LNCaP clone FGC (cell line): ENCODE data around the gene POLR1B.

Source experiments
- DNase-seq: peaks from one replicate; pipeline ENCODE4 v3.0.0-alpha.2; 2011; ENCODE audit warnings: low read depth
- H3K4me3 ChIP-seq: 2 replicates; pipeline ENCODE4 v1.5.1; 2011; ENCODE audit warnings: mild to moderate bottlenecking, low read depth, low read length, control low read depth
- TF ChIP-seq, protein P1 (sequence below): IDR thresholded peaks from 2 replicates; pipeline ENCODE4 v1.5.1; 2012; ENCODE audit warnings: mild to moderate bottlenecking; ENCODE audit not compliant: control insufficient read depth, insufficient read depth; ENCODE audit errors: extremely low read depth

Gene POLR1B

DNA sequence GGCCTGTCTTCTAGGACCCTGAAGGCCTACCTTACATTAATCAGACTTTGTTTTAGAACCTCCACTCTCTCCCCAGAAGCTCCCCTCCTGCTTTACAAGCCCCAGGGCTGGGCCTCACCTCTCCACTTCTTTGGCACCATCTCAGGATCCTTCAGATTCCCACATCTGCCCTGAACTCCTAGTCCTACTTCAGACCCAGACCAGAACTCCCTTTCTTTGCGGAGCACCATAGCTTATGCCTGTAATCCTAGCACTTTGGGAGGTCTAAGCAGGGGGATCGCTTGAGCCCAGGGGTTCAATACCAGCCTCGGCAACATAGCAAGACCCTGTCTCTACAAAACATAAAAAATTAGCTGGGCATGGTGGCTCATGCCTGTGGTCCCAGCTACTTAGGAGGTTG lies 43.1 kb downstream of the POLR1B start:
- peak overlapping the region; percentile 82 for H3K4me3 ChIP-seq
- TF ChIP-seq, protein P1, sequence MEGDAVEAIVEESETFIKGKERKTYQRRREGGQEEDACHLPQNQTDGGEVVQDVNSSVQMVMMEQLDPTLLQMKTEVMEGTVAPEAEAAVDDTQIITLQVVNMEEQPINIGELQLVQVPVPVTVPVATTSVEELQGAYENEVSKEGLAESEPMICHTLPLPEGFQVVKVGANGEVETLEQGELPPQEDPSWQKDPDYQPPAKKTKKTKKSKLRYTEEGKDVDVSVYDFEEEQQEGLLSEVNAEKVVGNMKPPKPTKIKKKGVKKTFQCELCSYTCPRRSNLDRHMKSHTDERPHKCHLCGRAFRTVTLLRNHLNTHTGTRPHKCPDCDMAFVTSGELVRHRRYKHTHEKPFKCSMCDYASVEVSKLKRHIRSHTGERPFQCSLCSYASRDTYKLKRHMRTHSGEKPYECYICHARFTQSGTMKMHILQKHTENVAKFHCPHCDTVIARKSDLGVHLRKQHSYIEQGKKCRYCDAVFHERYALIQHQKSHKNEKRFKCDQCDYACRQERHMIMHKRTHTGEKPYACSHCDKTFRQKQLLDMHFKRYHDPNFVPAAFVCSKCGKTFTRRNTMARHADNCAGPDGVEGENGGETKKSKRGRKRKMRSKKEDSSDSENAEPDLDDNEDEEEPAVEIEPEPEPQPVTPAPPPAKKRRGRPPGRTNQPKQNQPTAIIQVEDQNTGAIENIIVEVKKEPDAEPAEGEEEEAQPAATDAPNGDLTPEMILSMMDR: no peak

GRCh38 chr2:112585873-112586464 lies 43.7 kb downstream of the POLR1B start:
- no peak overlapping the region for H3K4me3 ChIP-seq
- no peak for DNase-seq
- TF ChIP-seq, protein P1: no peak

More for the DNA sequence above, 43.1 kb downstream of the POLR1B start:
- DNase-seq: no peak

DNA sequence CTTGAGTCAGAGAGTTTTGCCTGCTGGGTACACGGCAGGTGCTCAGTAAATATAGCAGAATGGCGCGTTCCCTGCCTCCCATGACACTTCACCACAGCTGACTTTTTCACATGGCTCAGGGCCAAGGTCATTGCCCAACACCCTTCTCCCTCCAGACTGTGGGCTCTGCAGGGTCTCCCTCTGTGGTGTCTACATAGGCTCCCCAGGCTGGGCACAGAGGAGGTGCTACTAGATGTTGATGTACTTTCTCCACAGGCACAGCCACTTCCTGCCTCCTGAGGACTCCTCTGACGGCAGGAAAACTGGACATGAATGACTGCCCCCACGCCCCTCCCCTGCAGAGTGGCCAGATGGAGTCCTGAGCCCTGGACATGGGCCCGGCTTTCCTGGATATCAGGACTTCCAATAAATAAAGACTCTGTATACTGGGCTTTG lies 46.4 kb downstream of the POLR1B start:
- peak; percentile 76 for DNase-seq
- H3K4me3 ChIP-seq: no peak overlapping the region
- TF ChIP-seq, protein P1: no peak

DNA sequence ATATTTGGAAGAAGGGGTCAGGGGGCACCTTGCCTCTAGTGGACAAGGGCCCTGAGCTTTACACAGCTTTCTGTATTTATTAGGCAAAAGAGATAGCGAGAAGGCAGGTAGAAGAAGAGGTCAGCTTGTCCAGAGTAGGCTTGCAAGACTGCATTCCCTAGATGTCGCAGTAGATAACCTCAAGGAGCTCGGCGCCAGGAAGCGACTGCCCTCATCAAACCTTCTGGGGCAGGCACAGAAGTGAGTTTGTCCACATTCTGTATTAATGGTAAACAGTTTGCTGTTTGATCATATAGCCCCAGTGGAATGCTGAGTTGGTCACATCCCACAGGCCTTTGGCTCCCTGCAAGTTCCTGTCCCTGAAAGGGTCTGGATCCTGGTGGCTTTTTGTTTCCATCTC lies 49.1 kb downstream of the POLR1B start:
- no peak overlapping the region for H3K4me3 ChIP-seq
- TF ChIP-seq, protein P1: no peak
- DNase-seq: peak; percentile 46

GRCh38 chr2:112593736-112594135 lies 51.5 kb downstream of the POLR1B start:
- TF ChIP-seq, protein P1: no peak
- H3K4me3 ChIP-seq: no peak overlapping the region
- no peak for DNase-seq

GRCh38 chr2:112597537-112598322 lies 55.5 kb downstream of the POLR1B start:
- no peak for DNase-seq
- no peak overlapping the region for H3K4me3 ChIP-seq
- TF ChIP-seq, protein P1: no peak
